Activated T-helper 1 cell treated with Interleukin-2 at 50 U/mL for 16 hours (primary cell): ENCODE measurements around the gene ZDHHC14.

Experiments used
- DNase-seq: peaks from one replicate; pipeline ENCODE4 v3.0.0-alpha.2; 2020; ENCODE audit warnings: low read depth

ZDHHC14 gene

DNA sequence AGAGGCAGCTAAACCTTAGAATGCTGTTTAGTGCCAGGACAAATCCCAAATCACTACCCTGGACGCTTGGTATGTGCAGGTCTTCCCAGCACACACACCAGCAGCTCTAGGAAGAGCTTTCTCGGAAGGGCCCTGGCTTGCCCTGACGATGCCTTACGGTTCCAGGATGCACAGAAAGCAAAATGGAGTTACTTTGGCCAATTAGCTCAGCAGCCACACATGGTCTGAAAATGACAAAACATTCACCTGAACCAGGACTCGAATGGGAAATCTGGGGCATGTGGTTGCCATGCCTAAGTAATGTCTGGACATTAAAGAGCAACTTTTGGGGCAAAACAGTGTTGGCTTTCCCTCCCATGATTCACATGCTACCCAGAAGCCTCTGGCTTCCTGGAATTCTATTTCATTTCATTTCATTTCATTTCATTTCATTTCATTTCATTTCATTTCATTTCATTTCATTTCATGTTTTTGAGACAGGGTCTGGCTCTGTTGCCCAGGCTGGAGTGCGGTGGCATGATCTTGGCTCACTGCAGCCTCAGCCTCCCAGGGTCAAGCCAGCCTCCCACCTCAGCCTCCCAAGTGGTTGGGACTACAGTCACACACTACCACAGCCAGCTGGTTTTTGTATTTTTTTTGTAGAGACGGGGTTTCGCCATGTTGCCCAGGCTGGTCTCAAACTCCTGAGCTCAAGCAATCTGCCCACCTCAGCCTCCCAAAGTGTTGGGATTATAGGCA, 153.3 kb downstream of the ZDHHC14 start:
- DNase-seq = no peak

DNA sequence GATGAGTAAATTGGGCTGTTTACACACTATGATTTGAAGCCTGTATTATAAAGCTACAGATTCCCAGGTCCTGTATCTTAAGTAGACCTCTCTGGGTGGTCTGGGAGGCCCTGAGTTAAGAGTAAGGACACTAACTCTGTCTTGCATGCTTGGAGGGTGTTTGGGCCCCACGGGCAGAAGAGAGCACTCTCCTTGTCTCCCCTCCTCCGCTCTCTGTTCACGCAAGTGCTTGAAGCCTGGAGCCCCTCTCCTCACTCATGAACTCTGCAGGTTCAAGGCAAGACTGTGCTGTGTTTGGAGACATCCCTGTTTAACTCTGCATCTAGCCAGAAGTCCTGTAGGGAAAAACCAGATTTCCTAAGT, 154.0 kb downstream of the ZDHHC14 start:
- no peak for DNase-seq

DNA sequence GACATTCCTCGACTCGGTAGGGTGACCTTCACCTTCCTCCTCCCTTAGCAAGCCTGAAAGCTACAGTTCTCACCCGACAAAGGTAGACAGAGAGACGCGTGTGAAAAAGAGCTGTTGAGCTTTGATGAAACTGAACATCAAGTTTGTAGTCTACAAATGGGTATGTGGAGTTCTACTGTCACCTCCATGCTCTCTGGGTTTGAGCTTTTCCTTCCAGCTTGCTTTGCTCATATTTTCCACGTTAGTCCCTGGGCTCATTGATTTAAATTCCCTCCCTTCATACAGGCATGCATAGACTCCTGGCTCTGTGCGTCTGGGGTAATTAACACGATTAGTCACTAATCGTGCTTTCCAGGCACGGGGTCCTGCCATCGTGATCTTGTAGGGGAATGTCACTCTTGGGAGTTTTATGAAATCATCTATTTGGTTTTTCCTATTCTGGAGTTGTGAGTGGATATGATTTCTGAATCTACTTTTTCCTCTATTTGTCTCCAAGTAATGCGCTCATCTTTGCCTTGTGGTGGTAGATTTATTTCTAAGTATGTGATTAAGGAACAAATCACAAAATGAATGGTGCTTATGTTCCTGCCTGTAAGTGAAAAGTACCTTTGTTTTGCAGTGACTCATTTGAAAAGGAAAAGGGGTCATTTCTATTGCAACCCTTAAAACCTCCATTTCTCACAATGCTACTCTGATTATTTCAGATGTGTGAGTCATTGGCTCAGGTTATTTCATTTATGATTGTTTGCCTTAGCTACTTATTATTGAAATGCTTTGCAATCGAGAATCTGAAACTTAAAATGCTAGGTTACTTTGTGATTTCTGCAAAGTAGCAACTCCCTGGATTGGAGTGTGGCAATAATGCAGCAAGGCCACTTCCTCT, 154.6 kb downstream of the ZDHHC14 start:
- DNase-seq = no peak

DNA sequence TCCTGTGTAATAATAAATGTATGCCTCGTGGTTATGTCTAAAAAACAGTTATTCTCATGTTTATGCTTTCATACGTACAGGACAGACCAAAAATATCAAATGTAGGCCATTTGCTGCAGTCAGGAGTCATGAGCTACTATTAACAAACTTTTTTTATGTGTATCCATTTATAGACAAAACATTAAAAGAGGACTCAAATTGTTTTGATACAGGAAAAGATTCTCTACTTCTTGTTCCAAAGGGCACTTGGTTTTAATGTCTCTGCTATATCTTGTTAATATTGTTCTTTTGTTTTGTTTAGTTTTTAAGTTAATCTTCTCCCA, 155.2 kb downstream of the ZDHHC14 start:
- no peak for DNase-seq

DNA sequence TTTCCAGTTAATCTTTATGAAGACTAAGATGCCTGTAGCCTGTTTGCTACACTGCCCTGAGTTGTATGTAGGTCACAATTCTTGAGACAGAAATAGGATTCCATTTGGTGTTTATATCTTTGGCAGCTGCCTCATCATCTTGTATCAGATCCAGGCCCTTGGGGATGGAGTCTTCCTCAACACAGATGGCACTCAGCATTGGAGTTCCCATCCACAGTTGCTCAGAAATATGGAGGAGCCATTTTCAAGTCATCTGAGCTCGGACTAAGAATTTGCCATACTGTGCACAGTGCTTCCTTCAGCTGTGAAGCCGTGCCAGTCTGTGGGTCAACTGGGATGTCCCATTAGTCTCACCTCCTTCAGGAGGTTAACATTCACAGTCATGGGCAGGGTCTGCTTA, 156.6 kb downstream of the ZDHHC14 start:
- DNase-seq = no peak

DNA sequence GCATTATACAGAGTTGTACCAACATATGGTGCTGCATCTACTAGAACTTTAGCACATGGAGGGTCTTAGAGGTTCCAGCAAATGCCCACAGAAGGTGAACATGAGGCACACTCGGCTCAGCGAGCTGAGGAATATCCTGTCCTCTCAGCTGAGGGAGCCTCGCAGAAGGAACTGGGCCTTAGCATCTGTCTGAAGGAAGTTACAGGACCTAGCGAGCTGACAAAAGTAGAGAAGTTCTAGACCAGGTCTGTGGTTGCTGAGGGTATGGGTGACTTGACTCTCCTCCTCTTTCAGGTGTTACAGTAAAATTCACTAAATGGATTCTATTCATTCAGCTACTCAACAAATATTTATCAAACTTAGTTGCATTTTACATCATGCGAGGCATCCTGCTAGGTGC, 157.2 kb downstream of the ZDHHC14 start:
- no peak for DNase-seq

DNA sequence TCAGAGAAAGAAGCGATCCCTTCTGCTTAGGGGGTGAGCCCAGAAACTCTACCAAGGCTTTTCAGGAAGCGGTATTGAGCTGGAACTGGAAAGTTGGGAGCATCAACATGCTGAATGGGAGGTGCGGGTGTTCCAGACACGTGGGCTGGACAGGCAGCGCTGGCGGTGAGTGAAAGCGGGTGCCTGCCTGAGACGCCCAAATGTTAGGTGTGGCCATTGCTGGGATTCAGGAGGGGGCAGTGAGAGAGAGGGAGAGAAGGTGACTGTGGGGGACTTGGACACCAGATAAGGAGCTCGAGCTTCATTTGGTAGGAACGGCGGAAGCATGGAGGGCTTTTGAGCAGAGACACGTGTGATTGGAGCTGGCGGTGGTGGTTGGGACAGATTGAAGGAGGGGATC, 157.7 kb downstream of the ZDHHC14 start:
- DNase-seq = no peak

DNA sequence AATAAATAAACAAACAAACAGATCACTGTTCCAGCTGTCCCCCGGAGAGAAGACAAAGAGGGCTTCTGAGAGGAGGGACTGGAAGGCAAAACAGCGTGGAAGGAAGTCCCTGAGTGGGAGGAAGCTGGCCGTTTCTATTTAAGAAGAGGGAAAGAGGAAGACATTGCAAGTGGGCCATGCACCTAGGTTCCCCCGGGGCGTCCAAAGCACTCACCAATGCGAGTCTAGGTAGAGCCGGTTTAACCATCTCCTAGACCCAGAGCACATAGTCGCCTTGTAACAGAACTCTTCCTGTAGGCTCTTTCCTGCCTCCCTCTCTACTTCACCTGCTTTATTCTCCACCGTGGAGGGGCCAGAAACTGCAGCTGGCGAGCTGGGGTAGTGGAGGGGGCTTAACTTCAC, 158.4 kb downstream of the ZDHHC14 start:
- no peak for DNase-seq

DNA sequence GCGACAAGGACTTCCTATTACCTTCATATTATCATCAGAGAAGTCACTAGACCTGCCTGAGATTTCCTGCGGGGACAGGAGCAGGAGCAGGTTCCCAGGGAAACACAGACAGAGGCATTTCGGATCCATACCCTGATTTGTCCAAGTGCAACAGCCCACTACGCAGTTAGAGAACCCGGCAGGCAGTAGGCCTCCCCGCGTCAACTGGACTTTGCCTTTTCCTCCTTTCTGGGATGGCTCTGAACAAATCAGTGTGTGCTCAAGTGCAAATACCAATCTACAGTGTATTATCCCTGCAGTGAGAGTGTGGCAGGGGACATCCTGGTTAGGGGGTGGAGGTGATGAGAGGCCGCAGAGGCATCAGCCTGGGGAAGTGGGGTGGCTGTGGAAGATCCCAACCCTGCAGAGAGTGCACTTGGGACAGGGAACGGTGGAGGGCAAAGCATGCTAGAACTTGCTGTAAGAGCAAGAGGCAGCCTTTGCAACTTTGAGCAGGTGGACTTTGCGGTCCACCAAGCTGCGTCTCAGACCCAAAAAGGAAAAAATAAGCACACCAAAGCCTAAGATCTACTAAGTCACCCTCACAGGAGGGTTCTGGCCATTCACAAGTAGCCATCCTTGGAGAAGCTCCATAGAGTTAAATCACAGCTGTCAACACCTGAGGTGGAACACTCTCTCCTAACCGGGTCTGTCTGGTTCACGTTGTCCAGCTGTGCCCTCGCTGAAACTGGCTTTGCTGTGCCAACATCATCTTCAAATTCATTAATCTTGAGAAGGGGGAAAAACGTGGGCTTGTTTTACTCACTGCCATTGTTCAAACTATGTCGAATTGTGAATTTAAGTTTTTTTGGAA, 159.1 kb downstream of the ZDHHC14 start:
- no peak for DNase-seq

DNA sequence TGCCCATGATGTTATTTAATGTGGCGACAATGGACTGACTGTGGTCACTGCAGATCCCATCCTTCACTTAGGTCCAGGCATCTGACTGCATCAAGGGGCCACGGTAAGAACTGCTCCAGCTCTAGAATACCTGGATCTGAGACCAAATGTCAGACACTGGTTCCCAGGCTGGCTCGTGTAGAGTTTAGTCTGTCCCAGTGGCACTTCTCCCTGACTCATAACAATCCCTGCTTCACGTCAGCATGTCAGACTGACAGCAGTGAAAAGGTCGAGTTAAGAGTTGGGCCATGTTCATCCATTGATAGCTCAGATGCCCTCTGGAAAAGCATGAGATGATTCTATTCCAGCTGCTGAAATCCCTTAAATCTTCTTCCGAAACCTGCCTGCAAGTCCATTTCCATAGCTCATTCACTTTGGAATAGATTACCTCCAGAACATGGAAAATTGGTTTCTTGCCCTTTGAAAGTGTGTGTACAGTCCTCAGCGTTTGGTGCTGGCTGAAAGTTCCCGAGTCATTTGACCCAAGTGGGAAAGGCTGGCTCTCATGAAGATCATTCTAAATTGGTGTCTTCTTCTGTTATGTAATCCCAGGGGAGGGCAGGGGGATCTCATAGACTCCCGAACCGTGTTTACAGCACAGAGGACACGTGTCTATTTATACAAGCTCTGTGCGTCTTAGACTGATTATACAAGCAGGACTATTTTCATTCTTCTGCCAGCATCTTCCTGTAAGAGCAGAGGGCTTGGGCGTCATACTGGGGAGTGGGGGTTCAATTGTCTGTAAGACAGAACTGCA, 160.8 kb downstream of the ZDHHC14 start:
- DNase-seq = no peak

DNA sequence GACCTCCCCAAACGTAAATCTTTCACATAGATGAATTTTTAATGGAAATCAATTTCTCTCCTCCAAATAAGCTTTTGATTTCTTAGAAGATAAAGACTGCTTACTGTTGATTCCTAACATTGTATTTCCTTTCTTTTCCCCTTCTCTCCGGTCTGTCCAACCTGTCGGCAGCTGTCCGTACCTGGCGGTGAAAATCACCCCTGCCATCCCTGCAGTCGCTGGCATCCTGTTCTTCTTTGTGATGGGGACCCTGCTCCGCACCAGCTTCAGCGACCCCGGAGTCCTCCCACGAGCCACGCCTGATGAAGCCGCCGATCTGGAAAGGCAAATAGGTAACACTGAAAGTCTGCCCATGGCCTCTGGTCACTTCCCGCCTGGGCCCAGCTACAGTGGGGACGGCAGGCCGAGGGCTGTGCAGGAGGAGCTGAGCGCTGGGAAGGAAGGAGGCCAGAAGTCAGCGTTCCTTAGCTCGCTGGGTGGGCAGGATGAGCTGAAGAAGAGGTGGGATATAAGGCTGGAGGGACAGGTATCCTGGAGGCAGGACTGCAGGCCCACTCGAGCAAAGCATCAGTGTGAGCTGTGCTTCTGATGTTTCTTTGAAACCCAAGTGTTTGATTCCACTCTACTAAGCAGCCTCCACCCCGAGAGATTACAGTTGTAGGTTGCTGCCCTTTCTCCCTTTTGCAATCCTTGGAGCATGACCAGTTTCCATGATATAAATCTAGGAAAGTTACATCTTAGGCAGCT, 161.6 kb downstream of the ZDHHC14 start:
- no peak for DNase-seq

DNA sequence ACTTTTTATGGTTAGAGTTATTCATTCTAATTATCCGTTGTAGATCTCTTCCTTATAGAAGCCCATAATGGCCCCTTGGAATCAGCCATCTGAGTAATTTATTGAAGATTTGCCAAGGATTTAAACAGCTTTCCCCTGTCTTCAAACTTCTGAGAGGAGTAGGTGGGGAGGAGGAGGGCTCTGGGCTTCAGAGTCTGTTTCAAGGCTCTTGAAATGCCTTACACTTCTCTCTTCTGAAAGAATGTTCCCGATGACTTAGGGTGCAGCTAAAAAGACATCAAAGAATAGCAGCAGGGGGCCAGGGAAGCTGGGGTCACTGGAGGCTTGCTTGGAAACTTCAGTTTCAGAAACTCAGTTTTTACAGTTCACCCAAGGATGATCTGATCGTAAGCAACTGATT, 165.3 kb downstream of the ZDHHC14 start:
- DNase-seq = no peak

DNA sequence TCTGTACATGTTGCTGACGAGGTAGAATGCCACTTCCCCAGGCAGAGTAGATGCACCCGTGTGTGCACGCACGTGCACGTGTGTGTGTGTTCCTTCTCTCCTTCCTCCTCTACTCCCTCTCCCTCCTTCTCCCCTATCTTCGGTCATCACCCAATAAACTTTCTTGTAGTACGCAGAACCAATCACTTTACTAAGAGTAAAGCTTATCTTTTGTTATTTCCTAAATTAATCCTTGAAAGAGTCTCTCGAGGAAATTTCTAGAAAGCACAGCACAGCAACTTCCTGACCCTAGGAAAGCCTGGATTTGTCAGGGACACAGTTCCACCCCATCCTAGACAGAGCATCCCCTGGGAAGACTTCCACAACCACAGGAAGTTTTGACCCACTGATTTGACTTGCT, 166.1 kb downstream of the ZDHHC14 start:
- no peak for DNase-seq

DNA sequence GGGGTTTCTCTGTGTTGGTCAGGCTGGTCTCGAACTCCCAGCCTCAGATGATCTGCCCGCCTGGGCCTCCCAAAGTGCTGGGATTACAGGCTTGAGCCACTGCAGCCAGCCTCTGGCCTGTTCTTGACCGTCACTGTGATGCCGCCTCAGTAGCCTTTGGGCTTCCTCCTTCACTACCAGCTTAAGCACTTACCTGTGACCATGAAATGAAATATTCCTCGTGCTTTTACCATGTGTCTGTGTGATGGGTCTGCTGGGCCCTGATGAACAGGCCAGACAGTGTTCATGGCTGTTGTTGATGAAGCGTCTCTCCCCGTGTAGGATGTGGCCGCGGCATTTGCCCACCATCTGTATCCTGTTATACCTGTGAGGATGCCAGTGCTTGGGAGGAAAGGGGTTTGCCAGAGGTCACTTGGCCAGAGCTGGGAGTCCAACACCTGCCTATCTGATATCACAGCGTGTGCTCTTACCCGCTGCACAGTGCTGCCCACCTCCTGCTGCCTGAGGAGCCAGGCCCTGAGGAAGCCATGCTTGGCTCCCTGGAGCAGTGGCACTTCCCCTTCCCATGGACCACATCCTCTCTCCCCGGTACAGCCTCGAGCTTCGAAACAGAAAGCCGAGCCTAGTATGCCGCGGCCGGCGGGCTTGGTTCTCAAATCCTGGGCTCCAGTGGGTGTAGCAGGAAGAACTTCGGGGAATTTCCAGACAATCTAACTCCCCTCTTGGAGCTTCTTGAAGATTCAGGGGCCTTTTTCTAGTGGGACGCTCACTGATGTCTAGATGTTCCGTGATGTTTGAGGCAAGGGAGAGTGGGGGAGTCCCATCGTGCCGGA, 167.9 kb downstream of the ZDHHC14 start:
- no peak for DNase-seq

DNA sequence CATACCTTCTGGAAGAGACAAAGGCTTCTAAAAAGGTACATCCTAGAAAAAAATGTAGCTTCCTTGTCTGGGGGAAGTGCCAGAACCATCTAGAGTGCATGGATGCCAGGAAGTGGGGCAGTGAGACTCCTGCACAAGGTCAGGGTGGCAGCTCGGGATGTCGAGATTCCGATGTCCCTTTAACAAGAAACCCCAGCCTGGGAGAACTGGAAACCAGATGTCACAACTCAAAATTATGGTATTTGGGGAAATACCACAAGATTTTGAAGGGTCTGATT, 168.4 kb downstream of the ZDHHC14 start:
- no peak for DNase-seq

DNA sequence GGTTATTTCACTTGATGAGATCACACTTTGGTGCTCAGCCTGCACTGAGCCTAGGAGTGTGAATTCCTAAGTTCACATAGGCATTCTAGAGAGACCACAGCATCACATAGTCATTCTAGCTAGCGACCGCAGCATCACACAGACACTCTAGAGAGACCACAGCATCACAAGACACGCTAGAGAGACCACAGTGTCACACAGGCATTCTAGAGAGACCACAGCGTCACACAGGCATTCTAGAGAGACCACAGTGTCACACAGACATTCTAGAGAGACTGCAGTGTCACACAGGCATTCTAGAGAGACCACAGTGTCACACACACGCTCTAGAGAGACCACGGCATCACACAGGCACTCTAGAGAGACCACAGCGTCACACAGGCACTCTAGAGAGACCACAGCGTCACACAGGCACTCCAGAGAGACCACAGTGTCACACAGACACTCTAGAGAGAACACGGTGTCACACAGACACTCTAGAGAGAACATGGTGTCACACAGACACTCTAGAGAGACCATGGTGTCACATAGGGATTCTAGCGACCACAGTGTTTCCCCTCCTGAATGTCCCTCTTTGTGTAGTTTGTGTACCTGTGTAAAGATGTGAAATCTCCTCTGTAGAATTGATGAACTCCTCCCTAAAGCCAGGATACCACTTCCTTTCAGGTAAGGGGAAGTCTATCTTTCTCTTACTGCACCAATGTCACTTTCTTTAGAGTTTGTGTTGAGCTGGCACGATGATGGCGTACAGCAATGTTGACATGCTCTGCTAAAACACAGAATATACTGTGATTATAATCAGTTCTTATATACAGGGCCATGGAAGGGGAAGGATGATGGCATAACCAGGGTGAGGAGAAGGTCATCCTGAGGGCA, 169.4 kb downstream of the ZDHHC14 start:
- DNase-seq = peak; percentile 6

DNA sequence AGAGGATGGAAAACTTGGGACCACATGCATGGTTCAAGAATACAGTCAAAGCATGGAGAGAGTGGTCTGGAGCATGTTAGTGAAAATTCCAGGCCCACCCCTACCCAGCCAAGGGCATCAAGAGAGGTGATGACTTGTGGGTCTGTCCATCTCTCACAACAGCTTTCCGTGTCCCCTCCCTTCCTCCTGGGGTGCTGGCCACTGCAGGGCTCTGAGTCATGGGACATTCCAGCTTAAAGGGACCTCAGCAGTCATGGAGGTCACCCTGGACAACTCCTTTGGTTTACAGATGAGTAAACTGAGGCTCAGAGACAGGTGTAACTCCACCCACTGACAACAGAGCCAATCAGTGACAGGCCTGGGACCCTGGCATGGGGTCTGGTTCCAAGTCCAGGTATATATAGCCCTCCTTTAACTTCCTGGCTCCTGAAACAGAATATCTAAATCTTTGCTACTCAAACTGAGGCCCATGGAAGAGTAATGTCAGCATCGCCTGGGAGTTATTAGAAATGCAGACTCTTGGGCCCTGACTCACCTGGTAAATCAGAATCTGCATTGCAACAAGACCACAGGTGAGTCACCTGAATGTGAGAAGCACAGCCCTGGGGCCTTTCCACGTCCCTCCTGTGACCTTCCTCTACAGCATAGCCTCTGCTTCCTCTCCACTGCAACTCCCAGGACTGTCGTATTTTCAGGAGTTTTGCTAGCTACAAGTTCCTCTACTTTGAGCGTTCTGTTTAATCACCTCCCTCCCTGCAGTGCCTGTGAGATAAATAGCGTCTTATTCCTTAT, 170.2 kb downstream of the ZDHHC14 start:
- DNase-seq = no peak

DNA sequence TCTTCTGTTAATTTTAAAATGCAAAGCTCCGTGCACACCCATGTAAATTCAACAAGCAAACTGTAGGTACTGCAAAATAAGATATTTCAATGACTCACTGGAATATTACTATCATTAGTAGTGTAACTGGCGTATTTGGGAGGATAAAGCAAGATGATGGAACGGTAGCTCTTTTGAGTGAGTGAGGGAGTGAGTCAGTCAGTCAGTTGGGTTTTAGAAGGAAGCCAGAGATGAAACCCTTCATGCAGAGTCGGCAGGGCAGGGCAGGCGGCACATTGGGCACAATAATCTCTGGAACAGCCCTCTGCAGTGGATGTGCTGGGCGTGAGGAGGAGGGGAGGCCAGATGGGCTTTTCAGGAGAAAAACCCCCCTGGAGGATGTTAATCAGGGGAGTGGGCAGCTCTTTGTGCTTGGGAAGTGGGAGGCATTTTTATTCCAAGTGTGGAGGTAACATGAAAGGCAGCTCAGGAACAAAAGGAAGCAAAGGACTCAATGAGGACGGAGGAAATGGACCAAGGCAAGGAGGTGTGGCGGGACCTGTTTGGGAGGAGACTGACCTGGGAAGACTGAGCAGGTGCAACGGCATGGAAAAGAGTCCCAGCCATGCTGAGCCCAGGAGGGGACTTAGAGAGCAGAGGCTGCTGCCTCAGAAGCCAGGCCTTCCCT, 171.2 kb downstream of the ZDHHC14 start:
- DNase-seq = no peak
